Activated naive CD8-positive, alpha-beta T cell treated with anti-CD3 and anti-CD28 coated beads, Interleukin-2, amount 50 U/mL, for 16 hours (primary cell): ENCODE results near the gene UAP1L1.
"Not testable (repeated sequence)": the region's sequence is repeated elsewhere in the genome, so short reads cannot be mapped to it uniquely, and the experiment has no call there.

Experiments used
- DNase-seq: peaks from one replicate; pipeline ENCODE4 v3.0.0-alpha.2; 2020; ENCODE audit warnings: low read depth, low spot score

Gene UAP1L1

DNA sequence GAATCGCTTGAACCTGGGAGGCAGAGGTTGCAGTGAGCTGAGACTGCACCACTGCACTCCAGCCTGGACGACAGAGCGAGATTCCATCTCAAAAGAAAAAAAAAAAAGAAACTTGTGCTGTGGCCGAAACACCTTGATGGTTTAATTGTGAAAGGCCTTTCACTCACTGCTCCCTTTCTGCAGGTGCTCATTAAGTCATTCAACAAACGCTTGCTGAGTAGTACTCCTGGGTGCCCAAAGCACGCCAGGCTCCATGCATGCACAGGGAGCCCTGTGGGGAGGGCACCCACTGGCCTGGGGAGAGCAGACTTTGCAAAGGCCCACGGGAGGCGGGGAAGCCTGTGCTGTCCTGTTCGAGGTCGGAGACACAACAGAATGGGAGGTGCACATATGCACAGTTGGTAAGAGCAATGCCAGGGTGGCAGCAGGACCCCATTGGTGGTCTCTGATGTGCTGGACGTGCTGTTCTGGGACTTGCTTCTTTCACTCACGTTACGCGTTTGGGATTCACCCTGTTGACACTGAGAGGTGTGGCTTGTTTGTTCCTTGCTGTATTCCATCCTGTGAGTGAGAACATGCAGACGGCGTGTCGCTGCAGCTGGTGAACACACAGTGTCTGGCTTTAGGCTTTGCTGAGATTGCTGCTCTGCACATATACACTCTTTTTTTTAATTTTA is 20.4 kb upstream of the UAP1L1 start:
- DNase-seq: no peak

- DNase-seq: no peak
Measured at GRCh38 chr9:137057545-137057944, 19.8 kb upstream of the UAP1L1 start.

DNA sequence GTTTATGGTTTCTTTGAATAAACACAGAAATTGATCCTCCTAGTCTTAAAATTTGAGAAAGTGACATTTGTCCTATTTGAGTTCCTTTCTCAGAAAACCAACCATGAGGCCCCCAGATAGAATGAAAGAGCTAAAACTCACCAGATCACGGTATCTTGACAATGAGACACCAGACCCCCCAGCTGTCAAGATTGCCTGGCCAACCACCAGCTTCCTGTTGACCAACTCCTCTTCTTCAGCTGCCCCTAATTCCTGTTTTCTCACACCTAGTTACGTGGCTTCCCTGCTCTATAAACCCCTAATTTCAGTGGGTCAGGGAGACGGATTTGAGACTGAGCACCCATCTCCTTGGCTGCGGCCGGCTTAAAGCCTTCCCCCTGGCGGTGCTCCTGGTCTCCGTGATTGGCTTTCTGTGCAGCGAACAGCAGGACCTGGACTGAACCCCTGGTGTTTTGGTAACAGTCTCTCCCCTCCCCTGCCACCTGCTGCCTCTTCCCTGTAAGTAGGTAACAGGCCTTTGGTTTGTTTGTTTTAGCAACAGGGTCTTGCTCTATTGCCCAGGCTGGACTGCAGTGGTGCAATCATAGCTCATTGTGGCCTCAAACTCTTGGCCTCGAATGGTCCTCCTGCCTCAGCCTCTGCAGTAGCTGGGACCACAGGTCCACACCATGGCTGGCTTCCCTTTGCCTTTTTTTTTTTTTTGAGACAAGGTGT is 18.6 kb upstream of the UAP1L1 start:
- DNase-seq: no peak

DNA sequence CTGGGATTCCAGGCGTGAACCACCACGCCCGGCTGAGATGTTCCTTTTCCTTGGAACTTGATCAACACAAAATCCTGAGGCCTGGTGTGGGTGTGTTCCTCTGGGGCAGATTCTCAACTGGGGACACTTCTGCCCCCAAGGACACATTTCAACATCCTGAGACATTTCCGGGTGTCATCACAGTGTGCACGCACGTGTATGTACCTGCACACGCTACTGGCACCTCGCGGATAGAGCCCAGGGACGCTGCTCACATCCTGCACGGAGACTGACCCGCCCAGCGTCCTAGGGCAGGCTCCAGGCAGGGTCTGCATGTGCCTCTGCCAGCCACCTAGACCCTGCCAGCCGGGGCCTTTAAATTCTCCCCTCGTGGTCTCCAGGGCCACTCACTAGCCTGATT is 14.9 kb upstream of the UAP1L1 start:
- no peak for DNase-seq

GRCh38 chr9:137062798-137063197 is 14.5 kb upstream of the UAP1L1 start:
- not testable (repeated sequence) for DNase-seq

DNA sequence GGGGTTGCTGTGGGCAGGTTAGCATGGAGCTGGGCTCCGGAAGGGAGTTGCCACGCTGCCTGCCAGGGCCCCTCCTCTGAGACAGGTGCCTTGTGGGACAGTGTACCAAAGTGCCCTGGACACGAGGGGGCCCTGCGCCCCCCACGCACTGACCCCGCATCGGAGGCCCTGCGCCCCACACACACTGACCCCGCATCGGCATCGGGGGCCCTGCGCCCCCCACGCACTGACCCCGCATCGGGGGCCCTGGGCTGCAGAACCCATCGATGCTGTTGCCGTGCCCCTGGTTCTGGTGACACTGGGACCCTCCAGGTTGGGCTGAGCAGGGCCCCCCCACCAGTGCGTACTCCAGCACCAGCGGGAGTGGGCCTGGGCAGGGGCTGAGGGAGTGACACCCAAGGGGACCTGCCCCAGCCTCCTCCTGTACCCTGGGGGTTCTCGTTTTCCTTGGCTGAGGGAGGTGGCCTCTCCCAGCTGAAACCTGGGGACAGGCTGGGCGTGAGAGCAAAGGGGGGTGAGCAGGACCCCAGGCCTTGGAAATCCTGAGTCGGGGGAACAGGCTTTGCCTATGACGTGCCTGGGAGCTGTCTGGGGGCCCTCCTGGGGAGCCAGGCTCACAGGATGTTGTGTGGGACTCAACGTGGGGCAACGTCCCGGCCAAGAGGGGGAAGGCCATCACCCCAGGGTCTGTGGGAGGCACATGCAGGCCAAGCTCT is 13.8 kb upstream of the UAP1L1 start:
- DNase-seq: no peak

DNA sequence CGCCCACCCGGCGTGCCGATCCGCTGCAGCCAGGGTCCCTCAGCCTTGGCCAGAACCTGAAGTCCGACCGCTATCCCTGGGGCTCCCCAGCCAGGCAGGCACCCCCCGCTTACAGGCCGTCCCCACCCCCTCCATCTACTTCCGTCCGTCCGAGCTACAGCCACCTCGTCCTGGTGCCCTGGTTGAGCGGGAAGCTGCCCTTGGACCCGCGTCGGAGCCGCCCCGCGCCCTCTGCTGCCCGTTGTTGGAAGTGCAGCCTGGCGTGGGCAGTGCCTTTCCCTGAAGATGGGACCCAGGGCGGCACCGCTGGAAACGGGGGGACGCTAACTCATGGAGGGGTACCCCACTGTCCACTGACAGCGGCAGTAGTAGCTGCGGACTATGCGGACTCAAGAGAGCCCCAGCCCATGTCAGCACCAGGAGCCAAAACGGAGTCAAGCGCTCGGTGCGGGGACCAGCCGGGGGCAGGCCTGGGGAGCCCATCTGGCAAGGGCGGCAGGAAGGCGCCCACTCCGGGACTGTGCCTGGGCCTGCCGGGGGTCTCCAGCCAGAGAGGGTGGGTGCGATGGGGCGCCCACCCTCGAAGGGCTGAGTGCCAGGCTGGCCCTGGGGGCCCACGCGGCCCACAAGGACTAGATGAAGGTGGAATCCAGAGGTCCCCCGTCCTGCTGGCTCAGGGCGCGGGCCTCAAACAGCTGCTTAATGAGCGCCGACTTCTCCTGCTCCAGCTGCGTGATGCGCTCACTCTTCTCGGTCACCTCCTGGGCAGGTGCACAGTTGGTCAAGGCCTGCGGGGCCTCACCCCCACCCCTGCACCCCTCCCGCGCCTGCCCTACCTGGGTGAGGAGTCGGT is 13.1 kb upstream of the UAP1L1 start:
- no peak for DNase-seq

DNA sequence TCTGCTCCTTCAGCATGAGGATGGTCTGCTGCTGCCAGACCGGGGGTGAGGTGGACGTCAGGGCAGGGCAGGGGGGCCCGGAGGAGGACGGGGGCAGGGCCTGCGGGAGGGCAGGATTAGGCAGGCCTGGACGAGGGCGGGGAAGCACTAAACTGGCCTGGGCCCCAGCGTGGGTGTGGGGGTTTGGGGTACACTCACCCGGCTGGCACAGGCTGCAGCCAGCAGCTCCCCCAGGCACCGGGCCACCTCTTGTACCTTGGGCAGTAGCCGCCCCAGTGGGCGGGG is 12.5 kb upstream of the UAP1L1 start:
- no peak for DNase-seq

DNA sequence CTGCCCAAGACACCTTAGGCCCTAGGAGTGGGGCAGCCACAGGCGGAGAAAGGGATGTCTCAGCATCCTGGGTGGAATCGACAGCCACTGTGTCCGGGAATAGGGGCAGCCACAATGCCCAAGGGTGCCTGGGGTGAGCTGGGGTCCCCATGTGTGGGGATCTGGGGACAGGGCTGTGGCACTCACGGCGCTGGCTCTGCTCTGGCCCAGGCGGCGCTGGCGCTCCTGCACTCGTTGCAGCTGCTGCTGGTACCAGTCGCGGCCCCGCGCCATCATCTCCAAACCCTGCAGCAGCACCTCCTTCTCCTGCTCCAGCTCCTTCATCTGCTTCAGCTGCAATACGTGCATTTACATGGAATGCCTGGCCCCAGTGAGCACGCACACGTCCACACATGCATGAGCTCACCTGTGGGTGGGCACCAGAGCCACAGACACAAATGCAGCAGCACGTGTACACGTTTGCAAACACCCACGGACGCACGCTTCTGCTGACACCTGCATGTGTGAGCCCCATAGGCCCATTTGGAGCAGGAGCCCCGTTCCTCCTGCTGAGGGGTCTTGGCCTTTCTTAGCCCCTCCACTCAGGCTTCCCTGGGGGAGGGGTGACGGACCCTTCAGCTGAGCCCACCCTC is 11.9 kb upstream of the UAP1L1 start:
- DNase-seq: no peak

DNA sequence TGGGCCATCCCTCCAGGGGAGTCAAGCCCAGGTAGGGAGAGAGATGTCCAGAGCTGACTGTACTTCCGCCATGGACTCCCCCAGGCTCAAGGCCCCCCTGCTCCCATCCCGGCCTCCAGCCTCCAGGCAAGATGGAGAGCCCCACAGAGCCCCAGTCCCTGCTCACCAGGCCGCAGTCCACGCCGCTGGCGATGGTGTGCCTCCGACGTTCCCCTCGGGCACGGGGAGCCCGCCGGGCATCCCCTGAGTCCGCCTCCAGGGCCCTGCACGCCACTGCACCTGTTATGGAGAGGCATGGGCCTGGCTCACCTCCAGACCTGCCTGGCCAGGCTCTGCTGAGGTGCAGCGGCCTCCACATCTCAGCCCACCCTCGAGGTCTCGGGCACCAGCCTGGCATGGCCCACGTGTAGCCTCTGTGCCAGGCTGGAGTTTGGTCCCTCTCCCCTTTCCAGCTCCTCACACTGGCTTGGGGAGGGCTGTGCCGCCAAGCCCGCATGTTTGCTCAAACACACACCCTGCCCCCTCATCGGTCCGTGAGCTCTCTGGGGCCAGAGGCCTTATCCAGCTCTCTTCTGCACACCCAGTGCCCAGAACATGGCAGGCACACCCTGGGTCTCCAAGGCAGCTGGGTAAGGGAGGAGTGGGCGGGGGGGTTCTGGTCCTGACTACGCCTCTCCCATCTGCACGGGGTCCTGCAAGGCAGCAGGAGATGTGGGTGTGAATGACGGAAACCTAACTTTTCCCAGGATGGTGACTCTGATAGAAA is 11.0 kb upstream of the UAP1L1 start:
- no peak for DNase-seq

DNA sequence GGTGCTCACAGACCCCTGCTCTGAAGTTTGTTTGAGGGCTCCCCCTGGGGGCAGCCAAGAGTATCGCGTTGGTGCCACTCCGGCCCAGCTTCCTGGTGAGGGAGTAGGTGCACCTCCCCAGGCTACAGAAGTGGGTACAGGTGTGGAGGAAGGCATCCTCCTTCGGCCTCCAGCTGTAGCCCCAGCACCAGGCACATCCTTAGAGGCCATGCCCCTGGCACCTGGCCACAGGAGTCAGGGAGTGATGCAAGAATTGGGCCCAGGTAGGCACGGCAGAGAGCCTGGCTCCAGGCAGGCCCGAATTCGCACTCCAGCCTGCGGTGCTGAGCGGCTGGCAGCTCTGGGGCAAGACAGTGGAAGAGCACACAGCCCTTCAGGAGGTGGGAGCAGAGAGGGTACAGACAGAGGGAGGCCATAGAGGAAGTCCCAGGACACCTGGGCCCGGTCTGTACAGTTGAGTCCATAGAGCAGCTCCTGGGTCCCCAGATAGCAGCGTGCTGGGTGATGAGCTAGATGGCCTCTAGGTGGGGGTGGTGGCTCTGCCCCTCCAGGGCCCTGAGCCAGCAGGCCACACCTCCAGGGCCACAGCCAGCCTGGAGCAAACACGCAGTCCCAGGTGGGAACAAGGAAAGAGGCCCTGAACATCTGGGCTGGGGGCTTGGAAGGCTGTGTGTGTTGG is 9.3 kb upstream of the UAP1L1 start:
- peak; percentile 75 for DNase-seq

GRCh38 chr9:137068539-137069507 is 8.5 kb upstream of the UAP1L1 start:
- no peak for DNase-seq

- no peak for DNase-seq
Measured at GRCh38 chr9:137069508-137070091, 7.7 kb upstream of the UAP1L1 start.

GRCh38 chr9:137070201-137070905 is 7.0 kb upstream of the UAP1L1 start, which contains the start of gene SAPCD2:
TSS of gene SAPCD2 (minus strand) at chr9:137070557. CDS start at chr9:137070460, 97 bp downstream.
- peak; percentile 64 for DNase-seq

DNA sequence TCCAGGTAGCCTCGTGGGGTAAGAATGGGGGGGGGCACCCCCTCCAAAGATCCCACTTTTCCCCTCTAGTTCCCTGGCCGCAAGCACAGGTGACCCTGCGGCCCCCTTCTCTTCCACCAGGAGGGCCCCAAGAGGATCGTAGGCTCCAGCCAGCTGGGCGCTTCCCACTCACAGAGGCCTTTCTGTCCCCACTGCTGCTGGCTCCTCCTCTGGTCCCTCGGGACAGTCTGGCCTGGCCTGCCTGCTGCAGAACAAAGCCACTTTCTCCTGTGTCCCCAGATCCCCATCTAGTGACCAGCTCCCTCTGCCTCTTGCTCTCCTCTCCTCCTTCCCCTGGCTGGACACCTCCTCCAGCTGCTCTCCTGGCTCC is 6.4 kb upstream of the UAP1L1 start:
- DNase-seq: no peak

DNA sequence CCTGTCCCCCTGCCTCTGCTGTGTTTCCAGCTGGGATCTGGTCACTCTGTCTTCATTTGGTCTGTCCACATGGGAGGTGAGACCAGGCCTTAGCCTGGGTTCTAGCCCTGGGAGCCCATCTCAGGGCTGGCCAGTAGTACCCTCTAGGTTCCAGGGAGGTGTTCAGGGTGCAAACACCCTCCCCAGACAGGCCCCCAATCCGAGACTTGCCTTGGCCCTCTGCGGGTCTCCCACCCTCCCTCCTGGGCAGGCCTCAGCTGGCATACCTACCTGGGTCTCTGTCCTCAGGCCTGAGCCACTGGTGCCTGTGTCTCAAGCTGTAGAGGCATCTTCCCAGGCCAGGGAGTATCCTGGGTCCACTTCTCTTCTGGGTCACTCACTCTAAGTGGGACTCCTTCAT is 6.0 kb upstream of the UAP1L1 start:
- no peak for DNase-seq

DNA sequence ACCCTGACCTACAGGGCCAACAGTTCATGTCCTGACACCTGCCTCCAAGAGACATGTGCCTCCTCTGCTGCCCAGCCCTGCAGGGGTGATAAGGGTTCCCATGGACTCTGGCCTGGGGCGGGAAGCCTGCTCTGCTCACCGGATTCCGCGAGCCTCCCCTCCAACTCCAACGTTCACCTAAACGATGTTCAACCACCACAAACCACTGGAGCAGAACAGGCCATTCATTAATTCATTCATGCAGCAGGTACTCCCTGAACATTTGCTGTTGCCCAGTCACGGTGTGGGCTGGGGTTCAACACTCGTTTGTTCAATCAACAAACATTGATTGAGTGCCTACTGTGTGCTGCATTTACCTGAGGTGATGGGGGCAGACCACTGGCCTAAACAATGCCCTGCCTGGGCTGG is 3.3 kb upstream of the UAP1L1 start:
- no peak for DNase-seq

GRCh38 chr9:137074657-137075274 is 2.6 kb upstream of the UAP1L1 start:
- DNase-seq: no peak
